H9 (cell line): Measurements from ENCODE around the gene VOPP1. TPM values are rescaled to one million over a fixed set of nuclear protein-coding genes. Genes with fewer than 3 reads are reported as not detected.

Experiments used
- DNase-seq: peaks from one replicate; pipeline ENCODE4 v3.0.0-alpha.2; 2017
- H2AFZ ChIP-seq: one replicate; pipeline ENCODE4 v1.6.1; 2013; ENCODE audit warnings: mild to moderate bottlenecking, low read length, control low read depth, moderate library complexity
- H2AK5ac ChIP-seq: 2 replicates; pipeline ENCODE4 v1.6.1; 2013; ENCODE audit warnings: low read length, control low read depth, mixed read lengths; ENCODE audit not compliant: insufficient read length
- H2BK120ac ChIP-seq: one replicate; pipeline ENCODE4 v1.6.1; 2013; ENCODE audit warnings: low read depth, mild to moderate bottlenecking, low read length, control low read depth, inconsistent platforms; ENCODE audit not compliant: poor library complexity, severe bottlenecking
- H2BK12ac ChIP-seq: 2 replicates; pipeline ENCODE4 v1.6.1; 2013; ENCODE audit warnings: low read length, control low read depth, mixed read lengths, low read depth; ENCODE audit not compliant: insufficient read length
- H2BK15ac ChIP-seq: 2 replicates; pipeline ENCODE4 v1.6.1; 2013; ENCODE audit warnings: low read depth, low read length, control low read depth
- H2BK20ac ChIP-seq: one replicate; pipeline ENCODE4 v1.6.1; 2013; ENCODE audit warnings: low read depth, mild to moderate bottlenecking, low read length, control low read depth, inconsistent platforms; ENCODE audit not compliant: poor library complexity, severe bottlenecking
- H2BK5ac ChIP-seq: 2 replicates; pipeline ENCODE4 v1.6.1; 2013; ENCODE audit warnings: low read length, control low read depth, mixed read lengths; ENCODE audit not compliant: insufficient read length
- H3K14ac ChIP-seq: 2 replicates; pipeline ENCODE4 v1.6.1; 2013; ENCODE audit warnings: low read length, control low read depth; ENCODE audit not compliant: insufficient read depth
- H3K18ac ChIP-seq: 2 replicates; pipeline ENCODE4 v1.6.1; 2013; ENCODE audit warnings: low read depth, mild to moderate bottlenecking, mixed read lengths, low read length, control low read depth; ENCODE audit not compliant: insufficient read length
- H3K23ac ChIP-seq: 2 replicates; pipeline ENCODE4 v1.6.1; 2013; ENCODE audit warnings: low read length, control low read depth, mixed read lengths, low read depth; ENCODE audit not compliant: insufficient read length
- H3K23me2 ChIP-seq: 2 replicates; pipeline ENCODE4 v1.6.1; 2013; ENCODE audit warnings: low read depth, mild to moderate bottlenecking, mixed read lengths, low read length, control low read depth; ENCODE audit not compliant: insufficient read length, poor library complexity, severe bottlenecking
- H3K27ac ChIP-seq: 2 replicates; pipeline ENCODE4 v1.5.1; 2013; ENCODE audit warnings: low read length, control low read depth, mixed read lengths, low read depth; ENCODE audit not compliant: insufficient read length
- H3K27me3 ChIP-seq: 2 replicates; pipeline ENCODE4 v1.6.1; 2013; ENCODE audit warnings: low read length, control low read depth, inconsistent platforms; ENCODE audit not compliant: insufficient read depth
- H3K4ac ChIP-seq: 2 replicates; pipeline ENCODE4 v1.6.1; 2013; ENCODE audit warnings: low read depth, mild to moderate bottlenecking, control low read depth, inconsistent platforms, low read length, moderate library complexity
- H3K4me1 ChIP-seq: 2 replicates; pipeline ENCODE4 v1.6.1; 2013; ENCODE audit warnings: low read length, control low read depth, inconsistent platforms; ENCODE audit not compliant: insufficient read depth
- H3K4me2 ChIP-seq: 2 replicates; pipeline ENCODE4 v1.6.1; 2013; ENCODE audit warnings: low read length, control low read depth, mixed read lengths; ENCODE audit not compliant: insufficient read length, insufficient read depth
- H3K56ac ChIP-seq: 2 replicates; pipeline ENCODE4 v1.6.1; 2013; ENCODE audit warnings: low read depth, mild to moderate bottlenecking, mixed read lengths, low read length, control low read depth; ENCODE audit not compliant: insufficient read length
- H3K79me1 ChIP-seq: 2 replicates; pipeline ENCODE4 v1.6.1; 2013; ENCODE audit warnings: low read depth, mild to moderate bottlenecking, moderate library complexity, low read length, control low read depth, inconsistent platforms; ENCODE audit not compliant: insufficient read depth, poor library complexity, severe bottlenecking
- H3K79me2 ChIP-seq: 2 replicates; pipeline ENCODE4 v1.6.1; 2013; ENCODE audit warnings: low read length, control low read depth, inconsistent platforms; ENCODE audit not compliant: insufficient read depth
- H3K9ac ChIP-seq: 2 replicates; pipeline ENCODE4 v1.6.1; 2013; ENCODE audit warnings: low read length, control low read depth, mixed read lengths; ENCODE audit not compliant: insufficient read length; ENCODE audit errors: extremely low read depth
- H3K9me3 ChIP-seq: one replicate; pipeline ENCODE4 v1.6.1; 2013; ENCODE audit warnings: low read depth, low read length, inconsistent platforms; ENCODE audit not compliant: control insufficient read depth
- H3T11ph ChIP-seq: one replicate; pipeline ENCODE4 v1.6.1; 2013; ENCODE audit warnings: mild to moderate bottlenecking, low read length, control low read depth, inconsistent platforms
- H4K20me1 ChIP-seq: one replicate; pipeline ENCODE4 v1.6.1; 2013; ENCODE audit not compliant: control insufficient read depth, insufficient read length, insufficient read depth
- H4K5ac ChIP-seq: 2 replicates; pipeline ENCODE4 v1.6.1; 2013; ENCODE audit warnings: low read depth, mild to moderate bottlenecking, mixed read lengths, low read length, control low read depth; ENCODE audit not compliant: insufficient read length
- H4K8ac ChIP-seq: replicated peaks from 2 replicates; pipeline ENCODE4 v1.6.1; 2013; ENCODE audit warnings: low read length, control low read depth, mixed read lengths, low read depth; ENCODE audit not compliant: insufficient read length
- H4K91ac ChIP-seq: 2 replicates; pipeline ENCODE4 v1.6.1; 2013; ENCODE audit warnings: low read depth, mild to moderate bottlenecking, moderate library complexity, mixed read lengths, low read length, control low read depth; ENCODE audit not compliant: insufficient read length
- H3K27ac Mint-ChIP-seq, 3 experiments: 2 replicates in 2 of 3; 3 replicates in 1 of 3; pipeline ENCODE4 v1.8.0; 2020 to 2021; ENCODE audit warnings: mixed read lengths in 3 of 3, mild to moderate bottlenecking in 1 of 3, moderate library complexity in 1 of 3
- H3K27me3 Mint-ChIP-seq: 2 replicates; pipeline ENCODE4 v1.8.0; 2021; ENCODE audit warnings: low read depth, mild to moderate bottlenecking, moderate library complexity, mixed read lengths
- H3K36me3 Mint-ChIP-seq, 3 experiments: 2 replicates in 2 of 3; 3 replicates in 1 of 3; pipeline ENCODE4 v1.8.0; 2020 to 2021; ENCODE audit warnings: low read depth in 3 of 3, mixed read lengths in 3 of 3; ENCODE audit not compliant: insufficient read depth in 1 of 3
- H3K4me1 Mint-ChIP-seq, 2 experiments: 2 replicates each; pipeline ENCODE4 v1.8.0; 2020; ENCODE audit warnings: mixed read lengths in 2 of 2
- H3K4me3 Mint-ChIP-seq, 2 experiments: 2 replicates in 1 of 2; 3 replicates in 1 of 2; pipeline ENCODE4 v1.8.0; 2020 to 2021; ENCODE audit warnings: mild to moderate bottlenecking in 2 of 2, mixed read lengths in 2 of 2, moderate library complexity in 1 of 2
- H3K9me3 Mint-ChIP-seq, 2 experiments: 2 replicates in 1 of 2; 3 replicates in 1 of 2; pipeline ENCODE4 v1.8.0; 2020; ENCODE audit warnings: mild to moderate bottlenecking in 2 of 2, mixed read lengths in 2 of 2, moderate library complexity in 1 of 2
- WGBS: extraction: QIAGEN DNeasy Blood & Tissue Kit; methylation state at CpG from one replicate; pipeline ENCODE4 v1.1.7; 2013; ENCODE audit warnings: missing lambda C conversion rate, low lambda C conversion rate, mixed read lengths; ENCODE audit not compliant: insufficient read length; ENCODE audit errors: extremely low coverage; 5-methylcytosine and 5-hydroxymethylcytosine counted together
- total RNA-seq: library from RNA; stranded (reverse); gene quantifications from 2 replicates; pipeline ENCODE4 v1.2.1, GENCODE V29; 2021
- TF ChIP-seq, protein P1 (sequence below): fragments of 200-600 bp; sonication (generic); conservative IDR thresholded peaks from 3 replicates; pipeline ENCODE4 v1.8.0; 2021; ENCODE audit warnings: antibody characterized with exemption, mild to moderate bottlenecking

The VOPP1 gene
- total RNA-seq, 1 experiment from 2014 or later, result 55.7 TPM

DNA sequence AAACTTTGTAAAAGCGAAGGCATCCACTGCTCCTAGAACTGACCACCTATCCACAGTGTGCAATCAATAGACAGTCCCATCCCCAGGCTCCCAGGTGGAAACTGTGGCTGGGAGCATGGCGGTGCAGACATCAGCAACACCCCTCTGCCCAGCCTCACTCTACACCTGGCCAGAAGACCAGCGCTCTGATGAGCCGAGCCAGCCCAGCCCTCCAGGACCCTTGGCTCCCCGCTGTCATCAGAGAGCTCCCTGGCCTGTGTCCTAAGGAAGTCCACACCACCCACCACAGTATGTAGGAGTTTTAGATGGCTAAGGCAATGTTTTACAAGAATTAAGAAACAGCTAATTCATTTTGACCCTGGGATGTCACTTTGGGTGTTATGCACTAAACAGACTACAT lies 81.0 kb downstream of the VOPP1 start:
- no peak overlapping the region for H3K4me3 Mint-ChIP-seq
- H4K5ac ChIP-seq, result no peak overlapping the region
- no peak overlapping the region for H3K56ac ChIP-seq
- H3K27ac Mint-ChIP-seq, result no peak overlapping the region
- no peak overlapping the region for H3K27ac ChIP-seq
- no peak overlapping the region for H2BK120ac ChIP-seq
- no peaks in the 10 kb centered on the region for H3K9me3 ChIP-seq
- H3K79me2 ChIP-seq, result no peaks in the 10 kb centered on the region
- no peak overlapping the region for H2AK5ac ChIP-seq
- H3K14ac ChIP-seq, result no peak overlapping the region
- no peak overlapping the region for H3K23ac ChIP-seq
- no peak overlapping the region for H2BK12ac ChIP-seq
- no peak overlapping the region for H3K4me2 ChIP-seq
- no peak overlapping the region for H4K91ac ChIP-seq
- H3K18ac ChIP-seq, result no peak overlapping the region
- H4K20me1 ChIP-seq, result no peaks in the 10 kb centered on the region
- no peak overlapping the region for H4K8ac ChIP-seq
- peaks cover 0 to 8% of the 10 kb centered on the region in 2 experiments; a peak in 3 of 4 replicates for H3K4me1 Mint-ChIP-seq
- no peak for DNase-seq
- no peaks in the 10 kb centered on the region; the same call in 1 of the 2 replicates for H3K27me3 Mint-ChIP-seq
- H3T11ph ChIP-seq, result no peak overlapping the region
- no peak overlapping the region for H2AFZ ChIP-seq
- H2BK15ac ChIP-seq, result no peak overlapping the region
- WGBS, result no CpG with 5 or more reads among the region's 5 CpGs
- no peaks in the 10 kb centered on the region for H3K4me1 ChIP-seq
- H3K79me1 ChIP-seq, result no peaks in the 10 kb centered on the region
- H2BK5ac ChIP-seq, result no peak overlapping the region
- H2BK20ac ChIP-seq, result no peak overlapping the region
- H3K36me3 Mint-ChIP-seq, result peaks cover 17 to 61% (median 47%) of the 10 kb centered on the region in 3 experiments
- H3K27me3 ChIP-seq, result no peaks in the 10 kb centered on the region
- H3K4ac ChIP-seq, result no peak overlapping the region
- TF ChIP-seq, protein P1, sequence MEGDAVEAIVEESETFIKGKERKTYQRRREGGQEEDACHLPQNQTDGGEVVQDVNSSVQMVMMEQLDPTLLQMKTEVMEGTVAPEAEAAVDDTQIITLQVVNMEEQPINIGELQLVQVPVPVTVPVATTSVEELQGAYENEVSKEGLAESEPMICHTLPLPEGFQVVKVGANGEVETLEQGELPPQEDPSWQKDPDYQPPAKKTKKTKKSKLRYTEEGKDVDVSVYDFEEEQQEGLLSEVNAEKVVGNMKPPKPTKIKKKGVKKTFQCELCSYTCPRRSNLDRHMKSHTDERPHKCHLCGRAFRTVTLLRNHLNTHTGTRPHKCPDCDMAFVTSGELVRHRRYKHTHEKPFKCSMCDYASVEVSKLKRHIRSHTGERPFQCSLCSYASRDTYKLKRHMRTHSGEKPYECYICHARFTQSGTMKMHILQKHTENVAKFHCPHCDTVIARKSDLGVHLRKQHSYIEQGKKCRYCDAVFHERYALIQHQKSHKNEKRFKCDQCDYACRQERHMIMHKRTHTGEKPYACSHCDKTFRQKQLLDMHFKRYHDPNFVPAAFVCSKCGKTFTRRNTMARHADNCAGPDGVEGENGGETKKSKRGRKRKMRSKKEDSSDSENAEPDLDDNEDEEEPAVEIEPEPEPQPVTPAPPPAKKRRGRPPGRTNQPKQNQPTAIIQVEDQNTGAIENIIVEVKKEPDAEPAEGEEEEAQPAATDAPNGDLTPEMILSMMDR, result no peak
- H3K23me2 ChIP-seq, result no peaks in the 10 kb centered on the region
- H3K9me3 Mint-ChIP-seq, result no peaks in the 10 kb centered on the region
- no peak overlapping the region for H3K9ac ChIP-seq
